ENCODE data around the gene PTGR1.
"Not testable (repeated sequence)": the region's sequence is repeated elsewhere in the genome, so short reads cannot be mapped to it uniquely, and the experiment has no call there.

PTGR1 gene

DNA sequence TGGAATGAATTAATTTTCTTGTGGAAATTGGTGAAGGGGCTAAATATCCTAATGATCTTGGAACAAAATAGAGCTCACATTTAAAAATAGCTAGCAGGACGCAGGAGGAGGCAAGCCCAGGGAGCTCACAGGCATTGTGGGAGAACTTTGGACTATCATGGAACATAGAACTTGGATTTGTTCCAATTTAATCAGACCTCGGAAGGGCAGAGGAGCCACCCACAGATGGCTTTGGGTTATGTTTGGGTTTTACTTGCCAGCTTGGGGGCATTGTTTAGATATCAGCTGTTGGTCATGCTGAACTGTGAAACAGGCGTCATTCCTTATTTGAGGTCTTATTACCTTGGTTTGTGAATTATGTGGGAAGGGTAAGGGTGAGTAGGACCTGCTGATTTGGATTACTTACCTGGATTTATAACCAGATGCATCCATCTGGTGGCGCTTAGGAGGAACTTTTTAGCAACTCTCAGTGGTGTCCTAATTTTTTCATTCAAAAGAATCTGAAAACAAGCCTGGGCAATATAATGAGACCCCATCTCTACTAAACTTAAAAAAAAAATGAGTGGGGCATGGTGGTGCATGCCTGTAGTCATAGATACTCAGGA is 14.1 kb upstream of the PTGR1 start:
- no peak for DNase-seq (ENCODE audit: low read depth in 2 of 2)

DNA sequence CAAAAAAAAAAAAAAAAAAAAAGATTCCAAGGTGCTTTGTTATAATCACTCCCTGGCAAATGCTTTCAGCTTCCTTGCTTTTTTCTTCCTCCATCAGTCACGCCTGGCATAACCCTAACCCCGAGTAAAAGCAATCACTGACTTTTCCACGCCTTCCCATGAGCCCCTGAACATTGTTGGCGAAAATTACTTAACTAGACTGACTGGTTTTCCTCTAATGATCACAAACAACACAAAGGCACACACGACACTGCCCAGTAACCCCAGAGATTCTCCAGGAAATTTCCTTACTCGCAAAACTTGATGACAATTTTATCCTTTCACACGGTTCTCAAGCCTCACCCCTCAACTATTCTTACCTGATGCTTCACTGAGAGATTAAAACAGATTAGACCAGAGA is 11.4 kb upstream of the PTGR1 start:
- DNase-seq (ENCODE audit: low read depth in 2 of 2), result no peak

DNA sequence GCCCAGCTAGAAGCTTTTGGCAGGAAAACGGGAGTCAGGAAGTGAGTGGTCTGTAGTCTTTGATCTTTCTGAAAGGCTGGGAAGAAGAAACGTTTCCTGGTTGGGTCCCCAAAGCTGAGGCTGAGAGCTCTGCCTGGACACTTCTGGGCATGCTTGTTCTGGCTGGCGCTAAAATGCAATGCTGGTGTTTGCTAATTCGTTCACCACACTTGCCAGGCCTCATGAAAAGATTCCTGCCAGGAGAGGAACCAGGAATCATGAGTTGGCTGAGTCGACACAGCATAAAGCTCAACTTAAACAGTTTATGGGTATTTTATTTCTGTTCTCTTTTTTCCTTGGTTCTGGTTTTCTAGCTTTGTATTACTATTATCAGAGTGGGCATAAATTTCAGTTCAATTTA is 10.7 kb upstream of the PTGR1 start:
- DNase-seq (ENCODE audit: low read depth in 2 of 2), result no peak

DNA sequence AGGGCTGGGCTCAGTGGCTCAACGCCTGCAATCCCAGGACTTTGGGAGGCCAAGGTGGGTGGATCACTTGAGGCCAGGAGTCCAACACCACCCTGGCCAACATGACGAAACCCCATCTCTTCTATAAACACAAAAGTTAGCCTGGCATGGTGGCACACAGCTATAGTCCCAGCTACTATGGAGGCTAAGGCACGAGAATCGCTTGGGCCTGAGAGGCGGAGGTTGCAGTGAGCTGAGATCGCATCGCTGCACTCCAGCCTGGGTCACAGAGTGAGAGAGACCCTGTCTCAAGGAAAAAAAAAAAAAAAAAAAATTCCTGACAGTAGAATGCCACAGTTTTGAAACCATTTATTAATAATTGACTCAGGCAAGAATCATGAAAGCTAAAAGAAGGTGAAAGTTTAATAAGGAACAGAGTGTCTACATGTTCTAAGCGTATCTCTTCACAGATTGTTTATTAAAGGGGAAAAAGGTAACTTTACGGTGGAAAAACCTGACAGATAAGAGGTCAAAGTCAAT is 5.7 kb upstream of the PTGR1 start:
- DNase-seq (ENCODE audit: low read depth in 2 of 2), result no peak

DNA sequence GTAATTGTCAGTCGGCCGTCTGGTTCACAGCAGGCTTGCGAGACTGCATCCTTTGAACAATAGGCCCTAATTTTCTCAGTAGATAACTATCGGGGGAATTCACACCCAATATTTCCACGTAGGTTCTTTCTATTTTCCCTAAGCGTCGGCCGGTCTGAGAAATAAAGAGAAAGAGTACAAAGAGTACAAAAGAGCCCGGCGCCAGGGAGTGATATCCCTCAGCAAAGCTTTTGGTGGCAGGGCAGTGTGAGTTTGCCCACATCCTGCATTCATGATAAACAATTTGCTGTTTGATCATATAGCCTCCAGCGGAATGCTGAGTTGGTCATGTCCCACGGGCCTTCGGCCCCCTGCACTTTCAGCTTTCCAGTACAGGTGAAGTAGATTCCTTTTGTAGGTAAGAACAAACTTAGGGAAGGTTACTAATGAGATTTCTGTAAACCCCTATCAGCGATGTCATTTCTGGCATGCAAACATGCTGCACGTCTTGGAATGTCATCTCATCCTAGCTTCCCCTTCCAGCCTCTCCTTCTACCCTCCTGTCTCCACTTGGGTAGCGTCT is 4.7 kb upstream of the PTGR1 start:
- no peak for DNase-seq (ENCODE audit: low read depth in 2 of 2)

DNA sequence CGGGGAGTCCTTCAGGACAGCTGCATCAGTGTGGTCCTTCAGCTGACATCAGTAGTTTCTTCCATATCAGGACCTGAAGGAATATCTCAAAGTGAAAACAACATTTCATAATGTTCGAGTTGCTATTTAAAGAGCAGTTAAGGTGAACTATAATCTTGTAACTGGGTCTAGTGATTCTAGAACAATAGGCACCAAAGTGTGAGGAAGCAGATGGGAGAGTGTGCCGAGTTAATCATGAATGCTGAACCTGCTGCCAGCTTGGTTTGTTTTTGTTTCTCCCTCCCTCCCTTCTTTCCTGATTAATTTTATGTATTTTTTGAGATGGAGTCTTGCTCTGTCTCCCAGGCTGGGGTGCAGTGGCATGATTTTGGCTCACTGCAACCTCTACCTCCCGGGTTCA is 3.6 kb upstream of the PTGR1 start:
- no peak for DNase-seq (ENCODE audit: low read depth in 2 of 2)

DNA sequence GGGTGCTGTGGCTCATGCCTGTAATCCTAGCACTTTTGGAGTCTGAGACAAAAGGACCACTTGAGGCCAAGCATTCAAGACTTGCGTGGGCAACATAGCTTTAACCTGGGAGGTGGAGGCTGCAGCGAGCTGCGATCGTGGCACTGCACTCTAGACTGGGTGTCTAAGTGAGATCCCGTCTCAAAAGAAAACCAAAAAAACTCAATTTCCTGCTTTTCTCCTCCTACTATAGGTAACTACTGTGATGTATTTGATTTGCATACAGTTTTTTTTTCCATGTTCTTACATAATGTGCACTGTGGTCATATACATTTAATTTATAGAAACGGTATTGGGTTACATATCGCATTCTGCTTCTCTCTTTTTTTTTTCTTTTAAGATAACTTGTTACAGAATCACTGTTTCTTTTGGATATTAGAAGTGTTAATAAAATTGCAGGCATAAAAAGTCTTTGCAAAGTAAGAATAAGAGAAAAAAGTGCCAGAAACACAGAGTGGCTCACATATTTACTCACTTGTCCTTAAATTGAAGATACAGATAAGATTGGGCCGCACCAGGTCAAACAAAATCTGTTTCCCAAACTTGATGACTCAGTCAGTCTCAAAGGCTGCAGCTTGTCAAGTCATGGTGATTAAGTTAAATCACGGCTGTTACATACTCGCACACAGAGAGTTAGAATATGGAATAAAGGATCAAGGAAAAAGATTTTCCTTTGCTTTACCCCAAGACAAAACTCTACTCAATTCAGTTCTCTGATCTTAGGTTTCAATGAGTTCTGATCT is 2.0 kb upstream of the PTGR1 start:
- DNase-seq (ENCODE audit: low read depth in 2 of 2), result no peak

DNA sequence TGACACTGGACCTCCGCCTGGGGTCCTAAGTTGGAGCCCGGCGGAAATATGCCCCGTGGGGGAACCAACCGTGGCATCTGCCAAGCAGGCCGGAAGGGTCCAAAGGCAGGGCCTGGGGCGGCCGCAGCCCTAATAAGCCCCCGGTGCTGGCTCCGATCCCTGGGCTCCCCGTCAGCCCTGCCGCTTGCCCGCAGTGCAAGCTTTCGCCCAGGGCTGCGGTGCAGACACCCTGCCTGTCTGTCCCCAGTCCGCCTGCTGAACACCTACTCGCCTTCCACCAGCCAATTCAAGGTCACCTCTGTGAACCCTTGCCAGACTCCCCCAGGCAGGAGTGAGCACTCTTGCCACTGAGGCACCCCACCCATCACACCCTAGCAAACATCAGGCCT is 502 bp upstream of the PTGR1 start:
- DNase-seq (ENCODE audit: low read depth in 2 of 2), result no peak

DNA sequence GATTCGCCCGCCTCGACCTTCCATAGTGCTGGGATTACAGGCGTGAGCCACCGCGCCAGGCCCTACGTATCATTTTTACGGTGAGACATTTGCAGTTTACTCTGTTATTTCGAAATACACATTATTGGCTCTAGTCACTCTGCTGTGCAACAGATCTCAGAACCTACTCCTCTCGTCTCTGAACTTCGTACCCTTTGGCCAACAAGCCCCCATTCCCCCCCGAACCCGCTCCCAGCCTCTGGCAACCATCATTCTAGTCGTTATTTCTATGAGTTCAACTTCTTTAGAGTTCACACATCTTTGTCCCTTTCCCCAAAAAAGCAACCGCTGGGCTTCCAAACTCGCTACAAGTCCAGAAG is 735 bp downstream of the PTGR1 start:
- no peak for DNase-seq (ENCODE audit: low read depth in 2 of 2)

DNA sequence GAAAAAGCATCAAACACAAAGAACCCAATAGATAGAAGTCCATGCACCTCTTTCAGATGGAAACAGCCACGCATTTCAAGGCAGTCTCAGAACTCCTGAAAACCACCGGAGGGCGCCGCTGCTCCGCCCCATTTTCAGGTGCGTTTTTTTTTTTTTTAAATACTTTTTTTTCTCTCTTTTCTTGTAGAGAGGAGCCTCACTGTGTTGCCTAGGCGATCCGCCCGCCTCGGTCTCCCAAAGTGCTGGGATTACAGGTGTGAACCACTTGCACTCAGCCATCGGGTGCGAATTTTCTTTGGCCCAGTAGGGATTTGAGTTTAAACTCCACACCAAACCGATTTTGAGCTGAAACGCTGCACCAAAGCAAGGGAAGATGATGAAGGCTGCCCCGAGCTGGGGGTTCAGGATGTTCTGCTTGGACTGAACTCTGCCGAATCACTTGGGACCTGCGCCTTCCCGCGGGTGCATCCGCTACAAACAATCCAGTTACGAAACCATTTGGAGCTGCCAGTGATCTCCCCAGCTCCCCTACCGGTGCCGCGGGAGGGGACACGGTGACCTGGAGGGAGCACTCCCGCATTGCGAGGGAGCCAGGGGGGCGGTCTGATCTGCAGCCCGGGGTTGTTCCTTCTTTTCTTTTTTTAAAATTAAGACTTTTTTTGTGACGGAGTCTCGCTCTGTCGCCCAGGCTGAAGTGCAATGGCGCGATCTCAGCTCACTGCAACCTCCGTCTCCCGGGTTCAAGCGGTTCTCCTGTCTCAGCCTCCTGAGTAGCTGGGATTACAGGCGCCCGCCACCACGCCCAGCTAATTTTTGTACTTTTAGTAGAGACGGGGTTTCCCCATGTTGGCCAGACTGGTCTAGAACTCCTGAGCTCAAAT is 1.4 kb downstream of the PTGR1 start:
- peak in 1 of 2 experiments; percentile 41 for DNase-seq (ENCODE audit: low read depth in 2 of 2)

DNA sequence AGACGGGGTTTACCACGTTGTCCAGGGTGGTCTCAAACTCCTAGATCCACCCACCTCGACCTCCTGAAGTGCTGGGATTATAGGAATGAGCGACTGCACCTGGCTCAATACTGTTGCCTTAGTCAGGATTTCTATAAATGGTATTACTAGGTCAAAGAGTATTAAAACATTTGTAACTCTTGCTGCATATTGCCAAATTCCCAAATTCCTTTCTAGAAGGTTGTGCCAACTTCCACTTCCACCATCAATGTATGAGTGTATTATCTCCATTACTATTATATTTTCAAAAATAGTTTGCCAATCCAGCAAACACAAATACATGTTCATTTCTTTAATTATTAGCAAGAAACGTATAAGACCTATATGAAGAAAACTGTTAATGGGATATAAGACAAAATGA is 10.6 kb downstream of the PTGR1 start:
- no peak for DNase-seq (ENCODE audit: low read depth in 2 of 2)

DNA sequence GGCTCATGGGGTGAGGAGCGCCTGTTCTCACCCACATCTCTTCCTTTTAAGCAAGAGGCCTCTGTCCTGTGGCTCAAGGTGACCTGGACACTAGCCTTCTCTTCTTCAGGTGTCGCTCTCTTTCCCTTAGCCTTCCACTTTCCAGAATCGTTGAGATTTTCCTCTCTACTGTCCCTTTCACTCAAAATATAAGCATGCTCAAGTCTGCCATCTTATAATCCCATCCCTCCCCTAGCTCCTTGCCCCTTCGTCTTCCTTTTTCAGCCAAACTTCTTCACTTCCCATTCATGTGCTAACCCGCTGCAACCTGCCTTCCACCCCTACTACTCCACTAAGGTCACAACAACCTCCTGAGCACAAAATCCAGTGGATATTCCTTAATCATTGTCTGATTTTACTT is 13.1 kb downstream of the PTGR1 start:
- no peak for DNase-seq (ENCODE audit: low read depth in 2 of 2)

DNA sequence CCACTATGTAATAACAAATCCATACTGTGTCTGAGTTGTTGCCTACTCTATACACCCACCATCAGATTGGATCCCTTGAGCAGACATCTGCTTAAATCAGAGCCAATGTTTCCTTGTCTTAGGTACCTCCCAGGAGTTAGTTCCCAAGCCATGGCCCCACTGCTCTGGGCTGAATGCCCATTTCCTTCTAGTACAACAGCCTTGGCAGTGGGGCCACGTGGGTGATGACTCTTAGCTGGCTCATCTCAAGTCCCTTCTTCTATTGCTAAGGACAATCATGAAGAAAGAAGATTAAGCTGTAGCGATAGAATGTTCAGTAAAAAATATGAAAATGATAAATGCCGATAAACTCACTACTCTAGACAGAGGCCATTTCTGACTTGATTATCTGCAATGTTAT is 16.6 kb downstream of the PTGR1 start:
- no peak for DNase-seq (ENCODE audit: low read depth in 2 of 2)

DNA sequence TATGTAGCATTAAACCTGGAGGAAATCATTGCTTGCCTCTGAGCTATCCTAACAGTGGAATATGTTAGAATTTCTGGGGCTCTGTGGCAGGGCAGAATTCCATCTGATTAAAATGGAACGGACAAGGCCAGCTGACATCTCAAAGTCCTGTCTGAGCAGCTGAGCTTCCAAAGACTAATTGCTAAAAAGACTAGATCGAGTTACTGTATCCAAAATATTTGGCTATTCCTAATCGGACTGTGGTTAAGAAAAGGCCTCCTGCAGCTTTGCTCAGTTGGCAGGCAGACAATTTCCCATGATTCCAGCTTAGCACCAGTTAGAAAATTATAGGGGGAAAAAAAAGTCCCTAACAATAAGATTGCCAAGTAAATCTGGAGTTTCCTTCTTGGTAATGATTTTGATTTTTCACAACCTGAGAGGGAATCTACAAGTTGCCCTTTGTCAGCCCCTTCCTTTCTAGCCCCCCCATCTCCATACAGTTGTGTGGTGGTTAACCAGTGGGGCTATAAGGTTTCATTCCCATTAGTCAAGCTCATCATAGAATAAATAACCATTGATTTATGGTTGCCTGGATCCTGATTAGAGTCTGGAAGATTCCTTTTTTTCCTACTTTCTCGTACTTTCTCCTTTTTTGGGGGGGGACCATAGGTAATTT is 26.4 kb downstream of the PTGR1 start:
- no peak for DNase-seq (ENCODE audit: low read depth in 2 of 2)

DNA sequence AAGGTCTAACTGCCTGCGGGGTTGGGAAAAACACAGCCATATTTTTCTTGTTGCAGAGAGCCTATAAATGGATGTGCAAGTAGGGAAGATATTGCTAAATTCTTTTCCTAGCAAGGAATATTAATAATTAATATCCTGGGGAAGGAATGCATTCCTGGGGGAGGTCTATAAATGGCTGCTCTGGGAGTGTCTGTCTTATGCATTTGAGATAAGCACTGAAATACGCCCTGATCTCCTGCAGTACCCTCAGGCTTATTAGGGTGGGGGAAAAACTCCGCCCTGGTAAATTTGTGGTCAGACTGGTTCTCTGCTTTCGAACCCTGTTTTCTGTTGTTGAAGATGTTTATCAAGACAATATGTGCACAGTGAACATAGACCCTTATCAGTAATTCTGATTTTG is 31.3 kb downstream of the PTGR1 start:
- DNase-seq (ENCODE audit: low read depth in 2 of 2), result not testable (repeated sequence)

DNA sequence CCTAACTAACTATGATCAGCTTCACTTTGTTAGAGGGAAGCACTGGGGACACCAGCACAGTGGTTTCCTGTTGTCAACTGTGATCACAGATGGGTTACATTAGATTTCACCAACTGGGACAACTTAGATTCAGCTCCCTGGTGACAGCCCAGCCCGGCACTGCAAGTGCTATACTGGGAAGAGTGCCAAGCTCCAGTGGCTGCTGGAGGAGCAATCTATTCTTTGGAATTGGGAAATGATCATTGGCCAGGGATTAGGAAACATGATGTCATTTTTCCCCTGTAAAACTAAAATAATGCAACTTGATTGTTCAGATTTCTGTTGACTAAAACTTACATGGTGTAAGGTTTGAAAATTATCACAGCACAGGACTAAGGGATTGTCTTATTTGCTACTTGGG is 33.2 kb downstream of the PTGR1 start:
- no peak for DNase-seq (ENCODE audit: low read depth in 2 of 2)

DNA sequence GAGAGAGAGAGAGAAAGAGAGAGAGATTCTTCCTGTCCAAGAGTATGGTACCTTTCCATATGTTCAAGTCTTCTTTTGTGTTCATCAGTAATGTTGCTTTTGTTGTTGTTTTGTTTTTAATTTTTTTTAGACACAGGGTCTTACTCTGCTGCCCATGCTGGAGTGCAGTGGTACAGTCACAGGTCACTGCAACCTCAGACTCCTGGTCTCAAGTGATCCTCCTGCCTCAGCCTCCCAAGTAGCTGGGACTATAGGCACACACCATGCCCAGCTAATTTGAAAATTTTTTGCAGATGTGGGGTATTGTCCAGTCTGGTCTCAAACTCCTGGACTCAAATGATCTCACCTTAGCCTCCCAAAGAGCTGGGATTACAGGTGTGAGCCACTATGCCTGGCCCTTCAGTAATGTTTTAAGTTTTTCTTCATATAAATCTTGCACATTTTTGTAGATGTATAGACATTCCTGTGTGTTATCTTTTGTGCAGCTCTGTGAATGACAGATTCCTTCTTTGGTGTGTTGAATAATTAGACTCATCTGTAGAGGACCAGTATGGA is 38.2 kb downstream of the PTGR1 start:
- DNase-seq (ENCODE audit: low read depth in 2 of 2), result no peak

DNA sequence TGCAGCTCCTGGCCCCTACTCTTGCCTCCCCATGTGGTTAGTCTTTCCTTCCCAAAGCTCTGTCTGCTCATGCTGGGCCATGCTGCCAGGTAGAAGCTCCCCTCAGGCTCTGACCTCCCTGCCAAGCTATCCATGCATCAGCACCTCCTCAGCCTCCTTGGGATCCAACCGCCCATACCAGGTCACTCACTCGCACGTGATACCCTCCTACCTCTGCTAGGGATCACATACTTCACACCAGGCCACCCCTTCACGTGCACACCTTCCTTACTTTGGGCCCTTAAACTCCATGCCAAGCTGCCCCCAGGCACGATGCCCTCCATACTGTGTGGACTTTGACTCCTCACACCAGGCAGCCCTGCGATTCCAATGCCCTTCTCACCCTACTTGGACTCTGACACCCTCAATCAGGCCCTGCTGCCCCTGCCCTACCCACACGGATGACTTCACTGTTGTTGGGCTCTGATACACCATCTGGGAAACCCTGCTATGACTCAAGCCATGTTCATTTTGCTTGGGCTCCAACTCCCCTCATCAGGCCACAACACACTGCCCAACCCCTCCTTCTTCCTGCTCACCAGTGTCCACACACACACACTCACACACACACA is 40.3 kb downstream of the PTGR1 start:
- DNase-seq (ENCODE audit: low read depth in 2 of 2), result no peak

DNA sequence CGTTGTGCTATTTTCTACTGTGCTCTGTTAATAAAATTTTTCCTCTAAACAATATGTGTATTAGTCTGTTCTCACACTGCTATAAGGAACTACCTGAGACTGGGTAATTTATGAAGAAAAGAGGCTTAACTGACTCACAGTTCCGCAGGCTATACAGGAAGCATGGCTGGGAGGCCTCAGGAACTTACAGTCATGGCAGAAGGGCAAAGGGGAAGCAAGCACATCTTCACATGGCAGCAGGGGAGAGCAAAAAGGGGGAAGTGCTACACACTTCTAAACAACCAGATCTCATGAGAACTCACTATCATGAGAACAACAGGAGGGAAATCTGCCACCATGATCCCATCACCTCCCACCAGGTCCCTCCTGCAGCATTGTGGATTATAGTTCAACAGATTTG is 44.0 kb downstream of the PTGR1 start:
- not testable (repeated sequence) for DNase-seq (ENCODE audit: low read depth in 2 of 2)

DNA sequence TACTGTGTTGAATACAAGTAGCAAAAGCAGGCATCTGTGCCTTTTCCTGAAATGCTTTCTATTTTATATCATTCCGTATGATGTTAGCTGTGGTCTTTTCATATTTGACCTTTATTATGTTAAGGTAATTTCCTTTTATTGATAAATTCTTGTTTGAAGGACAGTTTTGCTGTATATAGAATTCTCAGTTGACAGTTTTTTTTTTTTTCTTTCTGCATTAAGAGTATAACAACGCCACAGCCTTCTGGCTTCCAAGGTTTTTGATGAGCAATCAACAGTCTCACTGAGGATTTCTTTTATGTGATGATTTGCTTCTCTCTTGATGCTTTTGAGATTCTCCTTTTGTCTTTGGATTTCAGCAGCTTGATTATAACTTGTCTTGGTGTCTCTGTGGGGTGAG is 50.8 kb downstream of the PTGR1 start:
- no peak for DNase-seq (ENCODE audit: low read depth in 2 of 2)

All from stimulated activated CD4-positive, alpha-beta T cell treated with anti-CD3 and anti-CD28 coated beads, Interleukin-12 subunit alpha, Interleukin-12 subunit beta, amount 100 ng/mL, for 24 hours (primary cell).